AG10803 (cell line): ENCODE results near the gene KIT.
"Not testable (repeated sequence)": the region's sequence is repeated elsewhere in the genome, so short reads cannot be mapped to it uniquely, and the experiment has no call there.

Experiments used
- DNase-seq: peaks from one replicate; pipeline ENCODE4 v3.0.0; 2010; ENCODE audit warnings: low read depth
- H3K4me3 ChIP-seq: 2 replicates; pipeline ENCODE4 v1.5.1; 2011; ENCODE audit warnings: mild to moderate bottlenecking, low read length, control low read depth
- CTCF ChIP-seq: conservative IDR thresholded peaks from 2 replicates; pipeline ENCODE4 v1.5.1; 2011; ENCODE audit warnings: mild to moderate bottlenecking, low read length, control low read depth, inconsistent platforms

Gene KIT

GRCh38 chr4:54657551-54658251, at the start of gene KIT:
KIT (plus strand) TSS chr4:54657957; CDS start chr4:54658015, 58 bp downstream.
- peak; percentile 18 for DNase-seq
- H3K4me3 ChIP-seq = peak within 1 kb of the TSS; percentile 70
- TF ChIP-seq CTCF = no peak

- DNase-seq = no peak
- no peak for TF ChIP-seq CTCF
- no peak overlapping the region for H3K4me3 ChIP-seq
Observed at GRCh38 chr4:54609310-54609709, 48.4 kb upstream of the KIT start.

- H3K4me3 ChIP-seq = no peak overlapping the region
- DNase-seq = no peak
- no peak for TF ChIP-seq CTCF
Observed at GRCh38 chr4:54614149-54614548, 43.6 kb upstream of the KIT start.

GRCh38 chr4:54620773-54621172, 37.0 kb upstream of the KIT start:
- no peak overlapping the region for H3K4me3 ChIP-seq
- no peak for DNase-seq
- no peak for TF ChIP-seq CTCF

GRCh38 chr4:54625391-54625790, 32.4 kb upstream of the KIT start:
- H3K4me3 ChIP-seq = no peak overlapping the region
- peak; percentile 30 for DNase-seq
- TF ChIP-seq CTCF = no peak

- no peak for TF ChIP-seq CTCF
- no peak overlapping the region for H3K4me3 ChIP-seq
- DNase-seq = no peak
Observed at GRCh38 chr4:54626113-54626512, 31.6 kb upstream of the KIT start.

- DNase-seq = no peak
- no peak for TF ChIP-seq CTCF
- no peak overlapping the region for H3K4me3 ChIP-seq
Observed at GRCh38 chr4:54632537-54632936, 25.2 kb upstream of the KIT start.

GRCh38 chr4:54633102-54633740, 24.5 kb upstream of the KIT start:
- not testable (repeated sequence) for H3K4me3 ChIP-seq, DNase-seq
